Occipital lobe (tissue), 2 donors: ENCODE results near the gene RNF2. TPM values are rescaled to one million over a fixed set of nuclear protein-coding genes. Genes with fewer than 3 reads are reported as not detected.
"Not testable (repeated sequence)": the region's sequence is repeated elsewhere in the genome, so short reads cannot be mapped to it uniquely, and the experiment has no call there.

Experiments
- DNase-seq: peaks from one replicate; lab custom pipeline; 2025; lab: John Stamatoyannopoulos, UW
- total RNA-seq: library from RNA; depleted of rRNA; stranded (reverse); fragments of >200 nt; gene quantifications from one replicate; pipeline ENCODE4 v1.2.3, GENCODE V29; 2014

Gene RNF2
- total RNA-seq, 1 donor from 2014 or later: 143 TPM

GRCh38 chr1:185049670-185050069 lies 4.3 kb downstream of the RNF2 start:
- DNase-seq: no peak

GRCh38 chr1:185050823-185051451 lies 5.6 kb downstream of the RNF2 start:
- DNase-seq: no peak

GRCh38 chr1:185053204-185053603 lies 7.8 kb downstream of the RNF2 start:
- DNase-seq: no peak

- no peak for DNase-seq
These were observed 9.2 kb downstream of the RNF2 start for GRCh38 chr1:185054365-185055060.

- no peak for DNase-seq
These were observed 12.8 kb downstream of the RNF2 start for GRCh38 chr1:185058110-185058509.

GRCh38 chr1:185058876-185059275 lies 13.5 kb downstream of the RNF2 start:
- DNase-seq: no peak

GRCh38 chr1:185059950-185060571 lies 14.7 kb downstream of the RNF2 start:
- DNase-seq: no peak

- no peak for DNase-seq
These were observed 17.5 kb downstream of the RNF2 start for GRCh38 chr1:185062710-185063370.

GRCh38 chr1:185063719-185064118 lies 18.4 kb downstream of the RNF2 start:
- DNase-seq: no peak

- DNase-seq: not testable (repeated sequence)
These were observed 19.6 kb downstream of the RNF2 start for GRCh38 chr1:185065006-185065405.

GRCh38 chr1:185066181-185066580 lies 20.8 kb downstream of the RNF2 start:
- DNase-seq: no peak

- no peak for DNase-seq
These were observed 23.0 kb downstream of the RNF2 start for GRCh38 chr1:185068341-185068740.

- DNase-seq: no peak
These were observed 23.9 kb downstream of the RNF2 start for GRCh38 chr1:185069202-185069772.

GRCh38 chr1:185070051-185070450 lies 24.7 kb downstream of the RNF2 start:
- DNase-seq: no peak

GRCh38 chr1:185073725-185074124 lies 28.4 kb downstream of the RNF2 start:
- no peak for DNase-seq

GRCh38 chr1:185074307-185074706 lies 28.9 kb downstream of the RNF2 start:
- no peak for DNase-seq

- DNase-seq: no peak
These were observed 30.1 kb downstream of the RNF2 start for GRCh38 chr1:185075476-185075875.

- no peak for DNase-seq
These were observed 32.0 kb downstream of the RNF2 start for GRCh38 chr1:185077374-185077773.

- DNase-seq: no peak
These were observed 35.1 kb downstream of the RNF2 start for GRCh38 chr1:185080422-185080821.

- DNase-seq: no peak
These were observed 38.5 kb downstream of the RNF2 start for GRCh38 chr1:185083818-185084217.

- no peak for DNase-seq
These were observed 41.7 kb downstream of the RNF2 start for GRCh38 chr1:185087101-185087500.

GRCh38 chr1:185087746-185088145 lies 42.4 kb downstream of the RNF2 start:
- DNase-seq: no peak
